HepG2 (cell line): ENCODE data around the gene INPP4B. TPM values are rescaled to one million over a fixed set of nuclear protein-coding genes. Genes with fewer than 3 reads are reported as not detected.

Experiments used
- ATAC-seq: fragments of 200-7000 bp; cut with Tn5 transposase; 3 replicates; pipeline ENCODE4 v1.9.1; 2020; ENCODE audit warnings: mild to moderate bottlenecking, moderate library complexity
- BruUV-seq: library from RNA; stranded (reverse); fragments of 400-500 nt; replicated peaks from 2 replicates; lab custom pipeline; 2021; lab: Mats Ljungman, UMichigan
- CTCF ChIA-PET: fragments of 300-600 bp; formaldehyde crosslinking; extraction: SDS; loops from one replicate; lab custom pipeline; 2021; ENCODE audit warnings: low total read pairs, inconsistent platforms, low intra/inter-chr PET ratio; lab: Yijun Ruan, JAX
- POLR2A ChIA-PET: fragments of 350-600 bp; sonication (Branson Sonifier 250); formaldehyde crosslinking; loops from one replicate; lab custom pipeline; 2020; ENCODE audit warnings: antibody characterized with exemption, inconsistent platforms; lab: Yijun Ruan, JAX
- DNase-seq: peaks from one replicate; pipeline ENCODE4 v3.0.0-alpha.2; 2015; ENCODE audit warnings: low spot score
- FAIRE-seq: peaks from 3 replicates; lab custom pipeline; 2011; peaks lifted over from hg19 to GRCh38; lab: Jason Lieb, UNC
- H2AFZ ChIP-seq: one replicate; pipeline ENCODE4 v1.6.1; 2011; ENCODE audit warnings: low read length, inconsistent platforms
- H3K27ac ChIP-seq: fragments of 300-600 bp; 3 replicates; pipeline ENCODE4 v1.8.0; 2011; ENCODE audit warnings: mixed run types, mild to moderate bottlenecking, mixed read lengths, low read length, inconsistent platforms; ENCODE audit not compliant: insufficient read depth; ENCODE audit errors: extremely low read length
- H3K27me3 ChIP-seq, 2 experiments: fragments of 200-600 bp in 1 of 2; 2 replicates in 1 of 2; 3 replicates in 1 of 2; pipeline versions ENCODE4 v1.6.0 to v1.8.0; 2011; ENCODE audit warnings: low read length in 2 of 2, mild to moderate bottlenecking in 2 of 2, moderate library complexity in 2 of 2, inconsistent platforms in 1 of 2; ENCODE audit not compliant: insufficient read depth in 2 of 2, control insufficient read depth in 1 of 2
- H3K36me3 ChIP-seq, 2 experiments: fragments of 200-600 bp in 1 of 2; replicated peaks in 1 of 2; 2 replicates in 1 of 2; 3 replicates in 1 of 2; pipeline versions ENCODE4 v1.5.1 to v1.8.0; 2011; ENCODE audit warnings: low read length in 2 of 2, inconsistent platforms in 1 of 2; ENCODE audit not compliant: insufficient read depth in 2 of 2, control insufficient read depth in 1 of 2
- H3K4me1 ChIP-seq: 2 replicates; pipeline ENCODE4 v1.5.1; 2012; ENCODE audit warnings: low read length, inconsistent platforms; ENCODE audit not compliant: insufficient read depth
- H3K4me2 ChIP-seq: 2 replicates; pipeline ENCODE4 v1.6.0; 2011; ENCODE audit warnings: low read depth, low read length, inconsistent platforms
- H3K4me3 ChIP-seq, 3 experiments: fragments of 200-600 bp in 1 of 3; sonication (generic), shearing (Covaris generic) in 1 of 3; replicated peaks in 1 of 3; 2 replicates each; pipeline ENCODE4 v1.5.1; 2011 to 2016; ENCODE audit warnings: low read length in 3 of 3, inconsistent platforms in 2 of 3, low read depth in 2 of 3, mild to moderate bottlenecking in 2 of 3, control low read depth in 1 of 3, mixed read lengths in 1 of 3; ENCODE audit not compliant: insufficient read depth in 1 of 3
- H3K79me2 ChIP-seq: one replicate; pipeline ENCODE4 v1.6.1; 2011; ENCODE audit warnings: low read length, inconsistent platforms; ENCODE audit not compliant: insufficient read depth
- H3K9ac ChIP-seq: 2 replicates; pipeline ENCODE4 v1.6.0; 2011; ENCODE audit warnings: mild to moderate bottlenecking, low read depth, low read length, inconsistent platforms; ENCODE audit not compliant: insufficient read depth
- H3K9me3 ChIP-seq: 2 replicates; pipeline ENCODE4 v1.5.1; 2012; ENCODE audit warnings: mild to moderate bottlenecking, low read length
- H4K20me1 ChIP-seq: 2 replicates; pipeline ENCODE4 v1.6.0; 2011; ENCODE audit warnings: inconsistent platforms, mild to moderate bottlenecking, low read length, moderate library complexity; ENCODE audit not compliant: insufficient read depth
- CAMTA2 ChIP-seq: sonication (generic); formaldehyde crosslinking; IDR thresholded peaks from 2 replicates; pipeline ENCODE4 v1.4.0; 2020; ENCODE audit warnings: mild to moderate bottlenecking, missing genetic modification reagents, borderline replicate concordance
- CBX2 ChIP-seq, 2 experiments: fragments of 200-600 bp in 1 of 2; sonication (generic); formaldehyde crosslinking in 1 of 2; IDR thresholded peaks; 2 replicates each; pipeline versions ENCODE4 v1.7.0 to v1.8.1; 2018 to 2022; ENCODE audit warnings: low read depth in 2 of 2, low read length in 1 of 2, mild to moderate bottlenecking in 1 of 2, missing genetic modification reagents in 1 of 2
- FLYWCH1 ChIP-seq: sonication (generic); formaldehyde crosslinking; IDR thresholded peaks from 2 replicates; pipeline ENCODE4 v1.8.1; 2023; ENCODE audit warnings: mild to moderate bottlenecking, missing genetic modification reagents
- GATA4 ChIP-seq: sonication (generic); IDR thresholded peaks from 2 replicates; pipeline ENCODE4 v1.6.1; 2016; ENCODE audit warnings: antibody characterized with exemption, low read depth, borderline replicate concordance
- HNRNPL ChIP-seq: fragments of 200-400 bp; formaldehyde crosslinking; IDR thresholded peaks from 2 replicates; pipeline ENCODE4 v1.6.1; 2017; ENCODE audit warnings: mild to moderate bottlenecking, low read depth, low read length
- SNAPC2 ChIP-seq: sonication (generic); formaldehyde crosslinking; IDR thresholded peaks from 2 replicates; pipeline ENCODE4 v1.8.1; 2022; ENCODE audit warnings: mild to moderate bottlenecking, missing genetic modification reagents
- ZNF772 ChIP-seq: sonication (generic); formaldehyde crosslinking; IDR thresholded peaks from 2 replicates; pipeline ENCODE4 v1.5.0; 2020; ENCODE audit warnings: mild to moderate bottlenecking, missing genetic modification reagents
- ZNF782 ChIP-seq: sonication (generic); formaldehyde crosslinking; IDR thresholded peaks from 2 replicates; pipeline ENCODE4 v1.4.0; 2020; ENCODE audit warnings: missing genetic modification reagents, mild to moderate bottlenecking, borderline replicate concordance
- WGBS: methylation state at CpG from one replicate; pipeline ENCODE4 v1.1.6; 2017; ENCODE audit warnings: low lambda C conversion rate; 5-methylcytosine and 5-hydroxymethylcytosine counted together
- in situ Hi-C: cut with HindIII; loops from 2 replicates; pipeline ENCODE4 v1.10.0; 2017; ENCODE audit warnings: low pct_unique_long_range_greater_than_20kb; ENCODE audit not compliant: extremely low pct_ligation_motif_present
- intact Hi-C: fragments of 100-400 bp; cut with micrococcal nuclease; formaldehyde crosslinking; loops from one replicate; pipeline ENCODE4 v1.10.0; 2022; ENCODE audit not compliant: unreplicated experiment
- polyA plus RNA-seq, 8 experiments: library from polyadenylated mRNA; depleted of rRNA in 3 of 8; stranded (reverse) in 7 of 8; unstranded in 1 of 8; fragments of >200 nt; fragmentation: Illumina TruSeq in 4 of 8; extraction: Trizol in 4 of 8; gene quantifications; 2 replicates each; pipeline versions ENCODE4 v1.2.1 to v1.2.3, GENCODE V29; 2011 to 2016; ENCODE audit warnings: low read depth in 4 of 8, missing spikeins in 1 of 8, mixed read lengths in 1 of 8; ENCODE audit not compliant: insufficient read depth in 1 of 8
- total RNA-seq, 5 experiments: library from RNA; depleted of rRNA; stranded (reverse); fragments of >200 nt; fragmentation: Illumina TruSeq; extraction: Trizol; gene quantifications; 2 replicates each; pipeline ENCODE4 v1.2.3, GENCODE V29; 2016; ENCODE audit warnings: low read depth in 1 of 5
- TF ChIP-seq, protein P1 (sequence below), 2 experiments: sonication (generic) in 1 of 2; formaldehyde crosslinking in 1 of 2; IDR thresholded peaks; 2 replicates each; pipeline versions ENCODE4 v1.4.0 to v1.6.1; 2018 to 2020; ENCODE audit warnings: missing genetic modification reagents in 2 of 2, borderline replicate concordance in 1 of 2, low read depth in 1 of 2, mild to moderate bottlenecking in 1 of 2, missing biosample characterization in 1 of 2
- TF ChIP-seq, protein P2 (sequence below): sonication (generic); formaldehyde crosslinking; IDR thresholded peaks from 2 replicates; pipeline ENCODE4 v1.4.0; 2020; ENCODE audit warnings: mild to moderate bottlenecking, missing genetic modification reagents
- TF ChIP-seq, protein P3 (sequence below): sonication (generic); formaldehyde crosslinking; IDR thresholded peaks from 2 replicates; pipeline ENCODE4 v1.4.0; 2020; ENCODE audit warnings: missing genetic modification reagents, mild to moderate bottlenecking, borderline replicate concordance
- TF ChIP-seq, protein P4 (sequence below): sonication (generic); formaldehyde crosslinking; IDR thresholded peaks from 2 replicates; pipeline ENCODE4 v1.4.0; 2020; ENCODE audit warnings: mild to moderate bottlenecking, missing genetic modification reagents
- TF ChIP-seq, protein P5 (sequence below): fragments of 450-650 bp; IDR thresholded peaks from 2 replicates; pipeline ENCODE4 v1.6.1; 2017; ENCODE audit warnings: mild to moderate bottlenecking

INPP4B gene
- total and polyA plus RNA-seq, 2 of the 13 experiments (the other 11 are each of a cell fraction or from before 2014, with no cell fraction given): not detected

DNA sequence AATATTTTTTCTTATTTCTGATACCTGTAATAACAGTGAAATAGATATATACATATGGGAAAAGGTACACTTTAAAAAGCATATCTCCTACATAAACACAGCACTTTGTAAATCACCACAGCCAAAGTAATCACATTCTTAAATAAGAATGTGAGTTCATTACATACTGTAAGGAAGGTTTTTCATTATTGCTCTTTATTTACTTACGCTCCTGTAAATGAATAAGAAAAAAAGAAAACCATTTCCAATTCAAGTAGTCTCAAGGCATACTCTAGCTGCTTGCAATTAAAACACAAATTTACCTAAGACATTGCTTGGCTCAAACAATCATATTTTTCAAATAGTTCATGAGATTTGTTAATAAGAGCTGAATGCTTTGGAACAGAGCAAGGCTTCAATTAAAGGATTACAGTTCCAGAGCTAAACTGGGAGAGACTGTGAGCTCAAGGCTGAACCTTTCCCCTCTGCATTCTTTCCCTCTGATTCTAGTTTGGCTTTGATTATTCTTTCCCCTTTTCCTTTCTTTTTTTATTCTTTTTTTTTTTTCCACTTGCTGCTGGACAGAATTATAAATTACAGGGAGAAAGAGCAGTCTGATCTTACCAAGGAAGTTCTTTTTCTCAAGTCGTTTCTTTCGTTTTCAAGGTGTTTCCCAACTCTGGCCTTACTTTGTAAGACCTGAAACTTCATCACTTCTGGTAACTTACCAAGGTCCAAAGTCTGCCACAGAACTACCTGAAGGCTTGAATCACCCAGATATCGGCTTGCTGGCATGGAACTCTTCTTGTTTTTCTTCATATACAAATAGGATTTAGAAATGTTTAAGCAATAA is 278.3 kb downstream of the INPP4B start:
- ATAC-seq (no peak), FAIRE-seq (no peak), DNase-seq (no peak)
- Histone ChIP-seq H3K36me3 (no peaks in the 10 kb centered on the region), H3K27me3 (no peaks in the 10 kb centered on the region), H3K4me1 (no peaks in the 10 kb centered on the region), H3K4me3 (no peak overlapping the region), H4K20me1 (no peaks in the 10 kb centered on the region), H3K9ac (no peak overlapping the region), H2AFZ (no peak overlapping the region), H3K79me2 (no peaks in the 10 kb centered on the region), H3K9me3 (peaks cover 13% of the 10 kb centered on the region; the same call in 1 of the 2 replicates), H3K27ac (no peak overlapping the region), H3K4me2 (no peak overlapping the region)
- in situ Hi-C loops: no loop called here
- POLR2A ChIA-PET: no interaction called here
- no TSS peak for BruUV-seq
- CTCF ChIA-PET: no interaction called here
- 3% methylated on average over 4 of the region's 4 CpGs for WGBS
- intact Hi-C loops: no loop called here
- TF ChIP-seq GATA4 (no peak), SNAPC2 (CRISPR knock-in tag) (no peak), ZNF782 (CRISPR knock-in tag) (no peak), FLYWCH1 (no peak), HNRNPL (no peak), ZNF772 (CRISPR knock-in tag) (no peak), CAMTA2 (CRISPR knock-in tag) (no peak), CBX2 (IDR thresholded peaks at IDR 0.05; ENCODE audit: low read depth, low read length) (no peak), CBX2 (CRISPR knock-in tag; IDR thresholded peaks at IDR 0.05; ENCODE audit: low read depth) (no peak)
- TF ChIP-seq, protein P1, sequence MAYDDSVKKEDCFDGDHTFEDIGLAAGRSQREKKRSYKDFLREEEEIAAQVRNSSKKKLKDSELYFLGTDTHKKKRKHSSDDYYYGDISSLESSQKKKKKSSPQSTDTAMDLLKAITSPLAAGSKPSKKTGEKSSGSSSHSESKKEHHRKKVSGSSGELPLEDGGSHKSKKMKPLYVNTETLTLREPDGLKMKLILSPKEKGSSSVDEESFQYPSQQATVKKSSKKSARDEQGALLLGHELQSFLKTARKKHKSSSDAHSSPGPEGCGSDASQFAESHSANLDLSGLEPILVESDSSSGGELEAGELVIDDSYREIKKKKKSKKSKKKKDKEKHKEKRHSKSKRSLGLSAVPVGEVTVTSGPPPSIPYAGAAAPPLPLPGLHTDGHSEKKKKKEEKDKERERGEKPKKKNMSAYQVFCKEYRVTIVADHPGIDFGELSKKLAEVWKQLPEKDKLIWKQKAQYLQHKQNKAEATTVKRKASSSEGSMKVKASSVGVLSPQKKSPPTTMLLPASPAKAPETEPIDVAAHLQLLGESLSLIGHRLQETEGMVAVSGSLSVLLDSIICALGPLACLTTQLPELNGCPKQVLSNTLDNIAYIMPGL (CRISPR knock-in tag; IDR thresholded peaks at IDR 0.05; ENCODE audit: borderline replicate concordance in 1 of 2, low read depth in 1 of 2): no peak
- TF ChIP-seq, protein P2, sequence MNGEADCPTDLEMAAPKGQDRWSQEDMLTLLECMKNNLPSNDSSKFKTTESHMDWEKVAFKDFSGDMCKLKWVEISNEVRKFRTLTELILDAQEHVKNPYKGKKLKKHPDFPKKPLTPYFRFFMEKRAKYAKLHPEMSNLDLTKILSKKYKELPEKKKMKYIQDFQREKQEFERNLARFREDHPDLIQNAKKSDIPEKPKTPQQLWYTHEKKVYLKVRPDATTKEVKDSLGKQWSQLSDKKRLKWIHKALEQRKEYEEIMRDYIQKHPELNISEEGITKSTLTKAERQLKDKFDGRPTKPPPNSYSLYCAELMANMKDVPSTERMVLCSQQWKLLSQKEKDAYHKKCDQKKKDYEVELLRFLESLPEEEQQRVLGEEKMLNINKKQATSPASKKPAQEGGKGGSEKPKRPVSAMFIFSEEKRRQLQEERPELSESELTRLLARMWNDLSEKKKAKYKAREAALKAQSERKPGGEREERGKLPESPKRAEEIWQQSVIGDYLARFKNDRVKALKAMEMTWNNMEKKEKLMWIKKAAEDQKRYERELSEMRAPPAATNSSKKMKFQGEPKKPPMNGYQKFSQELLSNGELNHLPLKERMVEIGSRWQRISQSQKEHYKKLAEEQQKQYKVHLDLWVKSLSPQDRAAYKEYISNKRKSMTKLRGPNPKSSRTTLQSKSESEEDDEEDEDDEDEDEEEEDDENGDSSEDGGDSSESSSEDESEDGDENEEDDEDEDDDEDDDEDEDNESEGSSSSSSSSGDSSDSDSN (CRISPR knock-in tag): no peak
- TF ChIP-seq, protein P3, sequence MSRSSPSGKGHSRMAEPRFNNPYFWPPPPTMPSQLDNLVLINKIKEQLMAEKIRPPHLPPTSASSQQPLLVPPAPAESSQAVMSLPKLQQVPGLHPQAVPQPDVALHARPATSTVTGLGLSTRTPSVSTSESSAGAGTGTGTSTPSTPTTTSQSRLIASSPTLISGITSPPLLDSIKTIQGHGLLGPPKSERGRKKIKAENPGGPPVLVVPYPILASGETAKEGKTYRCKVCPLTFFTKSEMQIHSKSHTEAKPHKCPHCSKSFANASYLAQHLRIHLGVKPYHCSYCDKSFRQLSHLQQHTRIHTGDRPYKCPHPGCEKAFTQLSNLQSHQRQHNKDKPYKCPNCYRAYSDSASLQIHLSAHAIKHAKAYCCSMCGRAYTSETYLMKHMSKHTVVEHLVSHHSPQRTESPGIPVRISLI (CRISPR knock-in tag): no peak
- TF ChIP-seq, protein P4, sequence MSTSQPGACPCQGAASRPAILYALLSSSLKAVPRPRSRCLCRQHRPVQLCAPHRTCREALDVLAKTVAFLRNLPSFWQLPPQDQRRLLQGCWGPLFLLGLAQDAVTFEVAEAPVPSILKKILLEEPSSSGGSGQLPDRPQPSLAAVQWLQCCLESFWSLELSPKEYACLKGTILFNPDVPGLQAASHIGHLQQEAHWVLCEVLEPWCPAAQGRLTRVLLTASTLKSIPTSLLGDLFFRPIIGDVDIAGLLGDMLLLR (CRISPR knock-in tag): no peak
- TF ChIP-seq, protein P5, sequence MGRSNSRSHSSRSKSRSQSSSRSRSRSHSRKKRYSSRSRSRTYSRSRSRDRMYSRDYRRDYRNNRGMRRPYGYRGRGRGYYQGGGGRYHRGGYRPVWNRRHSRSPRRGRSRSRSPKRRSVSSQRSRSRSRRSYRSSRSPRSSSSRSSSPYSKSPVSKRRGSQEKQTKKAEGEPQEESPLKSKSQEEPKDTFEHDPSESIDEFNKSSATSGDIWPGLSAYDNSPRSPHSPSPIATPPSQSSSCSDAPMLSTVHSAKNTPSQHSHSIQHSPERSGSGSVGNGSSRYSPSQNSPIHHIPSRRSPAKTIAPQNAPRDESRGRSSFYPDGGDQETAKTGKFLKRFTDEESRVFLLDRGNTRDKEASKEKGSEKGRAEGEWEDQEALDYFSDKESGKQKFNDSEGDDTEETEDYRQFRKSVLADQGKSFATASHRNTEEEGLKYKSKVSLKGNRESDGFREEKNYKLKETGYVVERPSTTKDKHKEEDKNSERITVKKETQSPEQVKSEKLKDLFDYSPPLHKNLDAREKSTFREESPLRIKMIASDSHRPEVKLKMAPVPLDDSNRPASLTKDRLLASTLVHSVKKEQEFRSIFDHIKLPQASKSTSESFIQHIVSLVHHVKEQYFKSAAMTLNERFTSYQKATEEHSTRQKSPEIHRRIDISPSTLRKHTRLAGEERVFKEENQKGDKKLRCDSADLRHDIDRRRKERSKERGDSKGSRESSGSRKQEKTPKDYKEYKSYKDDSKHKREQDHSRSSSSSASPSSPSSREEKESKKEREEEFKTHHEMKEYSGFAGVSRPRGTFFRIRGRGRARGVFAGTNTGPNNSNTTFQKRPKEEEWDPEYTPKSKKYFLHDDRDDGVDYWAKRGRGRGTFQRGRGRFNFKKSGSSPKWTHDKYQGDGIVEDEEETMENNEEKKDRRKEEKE: no peak
